SK-N-SH treated with all-trans-retinoic acid at 6 μM for 48 hours (cell line): Measurements from ENCODE around the gene RSPO4.

ENCODE experiments used
- ARNTL ChIP-seq: fragments of 450-650 bp; formaldehyde crosslinking; IDR thresholded peaks from 2 replicates; pipeline ENCODE4 v1.5.0; 2020; ENCODE audit warnings: low read depth, mild to moderate bottlenecking, moderate library complexity, borderline replicate concordance
- CREB5 ChIP-seq: fragments of 250-450 bp; sonication (Bioruptor Pico); IDR thresholded peaks from 2 replicates; pipeline ENCODE4 v1.5.1; 2020; ENCODE audit warnings: low read depth, mild to moderate bottlenecking, moderate library complexity
- CSRNP3 ChIP-seq: fragments of 250-450 bp; sonication (Bioruptor Pico); IDR thresholded peaks from 2 replicates; pipeline ENCODE4 v1.5.1; 2021; ENCODE audit warnings: mild to moderate bottlenecking, moderate library complexity
- ESRRG ChIP-seq: fragments of 250-450 bp; sonication (Bioruptor Pico); IDR thresholded peaks from 2 replicates; pipeline ENCODE4 v1.6.1; 2021; ENCODE audit warnings: mild to moderate bottlenecking
- GLIS3 ChIP-seq: fragments of 250-450 bp; sonication (Bioruptor Pico); IDR thresholded peaks from 2 replicates; pipeline ENCODE4 v1.5.0; 2020; ENCODE audit warnings: mild to moderate bottlenecking, moderate library complexity
- PATZ1 ChIP-seq: fragments of 250-450 bp; sonication (Bioruptor Pico); IDR thresholded peaks from 2 replicates; pipeline ENCODE4 v1.8.0; 2020; ENCODE audit warnings: mild to moderate bottlenecking, moderate library complexity, borderline replicate concordance
- POU6F1 ChIP-seq: fragments of 250-450 bp; sonication (Bioruptor Pico); IDR thresholded peaks from 2 replicates; pipeline ENCODE4 v1.8.0; 2021; ENCODE audit warnings: low read depth, mild to moderate bottlenecking, moderate library complexity, borderline replicate concordance
- PPARA ChIP-seq: fragments of 250-450 bp; sonication (Bioruptor Pico); IDR thresholded peaks from 2 replicates; pipeline ENCODE4 v1.5.0; 2020; ENCODE audit warnings: mild to moderate bottlenecking, borderline replicate concordance
- RARB ChIP-seq: fragments of 250-450 bp; sonication (Bioruptor Pico); IDR thresholded peaks from 2 replicates; pipeline ENCODE4 v1.8.0; 2021; ENCODE audit warnings: mild to moderate bottlenecking, moderate library complexity
- TSHZ2 ChIP-seq: fragments of 250-450 bp; sonication (Bioruptor Pico); IDR thresholded peaks from 2 replicates; pipeline ENCODE4 v1.5.0; 2020; ENCODE audit warnings: mild to moderate bottlenecking, moderate library complexity
- ZC3H10 ChIP-seq: fragments of 250-450 bp; sonication (Bioruptor Pico); IDR thresholded peaks from 2 replicates; pipeline ENCODE4 v1.5.1; 2021; ENCODE audit warnings: mild to moderate bottlenecking, moderate library complexity
- ZFP30 ChIP-seq: fragments of 450-650 bp; formaldehyde crosslinking; IDR thresholded peaks from 2 replicates; pipeline ENCODE4 v1.5.0; 2022; ENCODE audit warnings: mild to moderate bottlenecking, moderate library complexity

- TF ChIP-seq ARNTL (CRISPR knock-in tag) (no peak), RARB (CRISPR knock-in tag) (no peak), CREB5 (CRISPR knock-in tag) (no peak), POU6F1 (CRISPR knock-in tag) (no peak), PATZ1 (no peak), ESRRG (no peak), TSHZ2 (CRISPR knock-in tag) (no peak), ZC3H10 (CRISPR knock-in tag) (no peak), ZFP30 (CRISPR knock-in tag) (no peak), GLIS3 (no peak), PPARA (CRISPR knock-in tag) (no peak), CSRNP3 (CRISPR knock-in tag) (no peak)
Measured at GRCh38 chr20:956330-956951, 45.7 kb downstream of the RSPO4 start.
